Measurements from ENCODE around the gene TMEM178B.
"Not testable (repeated sequence)": the region's sequence is repeated elsewhere in the genome, so short reads cannot be mapped to it uniquely, and the experiment has no call there.

GRCh38 chr7:141169157-141169556 lies 95.3 kb downstream of the TMEM178B start:
- TF ChIP-seq RBAK (tag by site-specific recombination; IDR thresholded peaks at IDR 0.05); ZBTB49 (tag by site-specific recombination; IDR thresholded peaks at IDR 0.05; ENCODE audit: low read depth); OVOL3 (tag by site-specific recombination; IDR thresholded peaks at IDR 0.05); CTCF (tag by site-specific recombination; IDR thresholded peaks at IDR 0.05); ZEB2 (tag by site-specific recombination; IDR thresholded peaks at IDR 0.05); ZBTB8A (tag by site-specific recombination; IDR thresholded peaks at IDR 0.05); IKZF3 (tag by site-specific recombination; IDR thresholded peaks at IDR 0.05): not testable (repeated sequence)
